ENCODE measurements around the gene PTPRO. TPM values are rescaled to one million over a fixed set of nuclear protein-coding genes. Genes with fewer than 3 reads are reported as not detected.

Gene PTPRO
- polyA plus RNA-seq, 1 experiment = 0.23 TPM

- TF ChIP-seq CTCF (IDR thresholded peaks at IDR 0.05; ENCODE audit: insufficient read depth, low read depth, low read length) = no peak
- no peak for DNase-seq (ENCODE audit: low read depth)
- POLR2A ChIA-PET = no interaction called here
Observed at GRCh38 chr12:15356951-15357364, 34.6 kb downstream of the PTPRO start.

GRCh38 chr12:15364221-15365160, 42.2 kb downstream of the PTPRO start:
- POLR2A ChIA-PET = no interaction called here
- TF ChIP-seq CTCF (IDR thresholded peaks at IDR 0.05; ENCODE audit: insufficient read depth, low read depth, low read length) = no peak

More at GRCh38 chr12:15356951-15357364, 34.6 kb downstream of the PTPRO start:
- no peak overlapping the region for H3K4me3 ChIP-seq (ENCODE audit: low read depth, low read length)
- H3K27me3 ChIP-seq (ENCODE audit: control insufficient read depth, insufficient read depth, low read length) = no peaks in the 10 kb centered on the region
- H3K36me3 ChIP-seq (ENCODE audit: control insufficient read depth, insufficient read depth, low read length) = no peaks in the 10 kb centered on the region
- CTCF ChIA-PET = no interaction called here

GRCh38 chr12:15368812-15369211, 46.5 kb downstream of the PTPRO start:
- DNase-seq (ENCODE audit: low read depth) = no peak
- Histone ChIP-seq H3K27me3 (ENCODE audit: control insufficient read depth, insufficient read depth, low read length) (no peaks in the 10 kb centered on the region), H3K36me3 (ENCODE audit: control insufficient read depth, insufficient read depth, low read length) (no peaks in the 10 kb centered on the region), H3K4me3 (ENCODE audit: low read depth, low read length) (no peak overlapping the region)
- ChIA-PET POLR2A (no interaction called here), CTCF (no interaction called here)
- no peak for TF ChIP-seq CTCF (IDR thresholded peaks at IDR 0.05; ENCODE audit: insufficient read depth, low read depth, low read length)

More at GRCh38 chr12:15364221-15365160, 42.2 kb downstream of the PTPRO start:
- no peak overlapping the region for H3K4me3 ChIP-seq (ENCODE audit: low read depth, low read length)
- no peaks in the 10 kb centered on the region for H3K36me3 ChIP-seq (ENCODE audit: control insufficient read depth, insufficient read depth, low read length)
- DNase-seq (ENCODE audit: low read depth) = no peak
- CTCF ChIA-PET = no interaction called here
- H3K27me3 ChIP-seq (ENCODE audit: control insufficient read depth, insufficient read depth, low read length) = no peaks in the 10 kb centered on the region; the same call in 1 of the 2 replicates

- no peak for DNase-seq (ENCODE audit: low read depth)
- ChIA-PET CTCF (no interaction called here), POLR2A (no interaction called here)
- Histone ChIP-seq H3K36me3 (ENCODE audit: control insufficient read depth, insufficient read depth, low read length) (no peaks in the 10 kb centered on the region), H3K4me3 (ENCODE audit: low read depth, low read length) (no peak overlapping the region), H3K27me3 (ENCODE audit: control insufficient read depth, insufficient read depth, low read length) (no peaks in the 10 kb centered on the region)
- TF ChIP-seq CTCF (IDR thresholded peaks at IDR 0.05; ENCODE audit: insufficient read depth, low read depth, low read length) = no peak
Observed at GRCh38 chr12:15372352-15372751, 50.0 kb downstream of the PTPRO start.

GRCh38 chr12:15387772-15388171, 65.5 kb downstream of the PTPRO start:
- DNase-seq (ENCODE audit: low read depth) = no peak
- Histone ChIP-seq H3K4me3 (ENCODE audit: low read depth, low read length) (no peak overlapping the region), H3K27me3 (ENCODE audit: control insufficient read depth, insufficient read depth, low read length) (no peaks in the 10 kb centered on the region), H3K36me3 (ENCODE audit: control insufficient read depth, insufficient read depth, low read length) (no peaks in the 10 kb centered on the region)
- POLR2A ChIA-PET = no interaction called here
- TF ChIP-seq CTCF (IDR thresholded peaks at IDR 0.05; ENCODE audit: insufficient read depth, low read depth, low read length) = no peak
- CTCF ChIA-PET = no interaction called here
